SK-N-MC (cell line): ENCODE results near the gene SGF29.
"Not testable (repeated sequence)": the region's sequence is repeated elsewhere in the genome, so short reads cannot be mapped to it uniquely, and the experiment has no call there.

Experiments
- DNase-seq: peaks from one replicate; pipeline ENCODE4 v3.0.0-alpha.2; 2011; ENCODE audit warnings: low read depth, low spot score
- H3K27ac ChIP-seq: fragments of 200-600 bp; sonication (generic); 2 replicates; pipeline ENCODE4 v1.5.1; 2016; ENCODE audit warnings: mixed run types
- H3K36me3 ChIP-seq: fragments of 200-600 bp; sonication (generic); 2 replicates; pipeline ENCODE4 v1.6.1; 2017; ENCODE audit warnings: antibody characterized with exemption, low read length, mixed read lengths; ENCODE audit not compliant: insufficient read depth
- H3K4me3 ChIP-seq: fragments of 200-600 bp; sonication (generic); 2 replicates; pipeline ENCODE4 v1.5.1; 2016
- H3K9ac ChIP-seq: fragments of 200-600 bp; sonication (generic); 2 replicates; pipeline ENCODE4 v1.8.0; 2017; ENCODE audit warnings: mixed run types, mixed read lengths; ENCODE audit not compliant: insufficient read length
- H3K9me3 ChIP-seq: fragments of 200-600 bp; sonication (generic); 2 replicates; pipeline ENCODE4 v1.6.1; 2017; ENCODE audit warnings: low read depth, mild to moderate bottlenecking, antibody characterized with exemption, low read length, moderate library complexity, mixed read lengths
- EZH2 ChIP-seq: fragments of 200-600 bp; sonication (generic); IDR thresholded peaks from one replicate; pipeline ENCODE4 v1.6.1; 2017; ENCODE audit warnings: antibody characterized with exemption
- FOXP2 ChIP-seq: optimal IDR thresholded peaks from 2 replicates; pipeline ENCODE3; 2011; ENCODE audit warnings: mild to moderate bottlenecking, moderate library complexity; ENCODE audit not compliant: insufficient read depth; ENCODE audit errors: extremely low read length, control extremely low read depth
- POLR2AphosphoS5 ChIP-seq: IDR thresholded peaks from 2 replicates; pipeline ENCODE4 v1.6.1; 2012; ENCODE audit warnings: mild to moderate bottlenecking, low read depth, low read length, borderline replicate concordance

Gene SGF29

DNA sequence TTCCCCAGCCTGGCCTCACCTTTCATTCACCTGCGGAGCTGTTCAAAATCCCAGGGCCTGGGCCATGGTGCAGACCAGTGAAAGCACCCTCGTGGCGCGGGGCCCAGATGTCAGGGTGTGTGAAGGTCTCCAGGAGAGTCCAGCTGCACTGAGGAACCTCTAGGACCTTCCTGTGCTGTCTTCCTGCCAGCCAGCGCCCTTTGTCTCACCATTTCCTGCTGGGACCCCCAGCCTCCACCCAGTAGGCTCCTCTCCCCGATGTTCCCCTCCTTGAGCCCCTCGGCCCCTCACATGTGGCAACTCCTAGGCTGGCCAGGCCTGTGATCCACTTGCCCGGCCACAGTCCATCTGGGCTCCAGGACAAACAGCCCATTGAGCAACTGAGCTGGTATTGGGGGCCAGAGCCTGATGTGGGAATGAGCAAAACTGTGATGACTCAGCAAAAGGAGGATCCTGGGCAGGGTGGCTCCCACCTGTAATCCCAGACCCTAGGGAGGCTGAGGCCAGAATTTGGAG lies 42.5 kb downstream of the SGF29 start:
- no peak overlapping the region for H3K4me3 ChIP-seq
- no peak overlapping the region for H3K9ac ChIP-seq
- H3K27ac ChIP-seq: no peak overlapping the region
- DNase-seq: no peak
- H3K9me3 ChIP-seq: no peaks in the 10 kb centered on the region
- no peaks in the 10 kb centered on the region; the same call in 1 of the 2 replicates for H3K36me3 ChIP-seq
- no peak for TF ChIP-seq EZH2
- no peak for TF ChIP-seq FOXP2
- TF ChIP-seq POLR2AphosphoS5: no peak

GRCh38 chr16:28596840-28597691 lies 43.3 kb downstream of the SGF29 start, which contains the start of gene SULT1A2:
Gene SULT1A2, minus strand, starts transcription at chr16:28597050. Its CDS starts 1,120 bp downstream, at chr16:28595930.
- Histone ChIP-seq H3K9ac (no peak within 1 kb of the TSS), H3K27ac (no peak within 1 kb of the TSS), H3K9me3 (no peaks in the 10 kb centered on the region), H3K36me3 (no peaks in the 10 kb centered on the region), H3K4me3 (no peak within 1 kb of the TSS)
- TF ChIP-seq EZH2: no peak
- TF ChIP-seq POLR2AphosphoS5: no peak
- TF ChIP-seq FOXP2: no peak
- no peak for DNase-seq

DNA sequence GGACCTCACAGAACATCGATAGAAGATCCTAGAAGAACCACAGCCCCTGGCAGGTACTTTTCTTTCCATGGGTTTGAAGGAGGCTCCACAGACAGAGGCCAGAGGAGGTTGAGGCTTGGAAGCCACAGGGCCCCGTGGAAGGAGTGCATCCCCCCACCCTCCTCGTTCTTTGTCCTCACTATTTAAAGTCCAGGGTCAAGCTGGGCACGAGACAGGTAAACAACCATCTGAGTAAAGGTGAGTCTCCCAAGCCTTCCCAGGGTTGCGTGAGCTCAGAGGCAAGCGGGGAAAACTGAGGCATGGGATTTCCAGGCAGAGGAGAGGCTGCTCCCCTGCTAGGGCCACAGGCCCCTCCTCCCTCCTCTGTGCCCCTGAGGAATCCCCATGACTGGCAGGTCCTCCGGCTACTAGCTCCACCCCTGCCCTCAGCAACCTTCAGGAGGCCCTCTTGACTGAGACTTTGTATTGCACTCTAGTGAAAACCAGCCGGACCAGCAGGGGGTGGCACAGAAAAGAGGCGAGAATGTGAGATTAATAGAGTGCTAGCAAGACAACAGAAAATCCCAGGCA lies 44.1 kb downstream of the SGF29 start:
- DNase-seq: no peak

DNA sequence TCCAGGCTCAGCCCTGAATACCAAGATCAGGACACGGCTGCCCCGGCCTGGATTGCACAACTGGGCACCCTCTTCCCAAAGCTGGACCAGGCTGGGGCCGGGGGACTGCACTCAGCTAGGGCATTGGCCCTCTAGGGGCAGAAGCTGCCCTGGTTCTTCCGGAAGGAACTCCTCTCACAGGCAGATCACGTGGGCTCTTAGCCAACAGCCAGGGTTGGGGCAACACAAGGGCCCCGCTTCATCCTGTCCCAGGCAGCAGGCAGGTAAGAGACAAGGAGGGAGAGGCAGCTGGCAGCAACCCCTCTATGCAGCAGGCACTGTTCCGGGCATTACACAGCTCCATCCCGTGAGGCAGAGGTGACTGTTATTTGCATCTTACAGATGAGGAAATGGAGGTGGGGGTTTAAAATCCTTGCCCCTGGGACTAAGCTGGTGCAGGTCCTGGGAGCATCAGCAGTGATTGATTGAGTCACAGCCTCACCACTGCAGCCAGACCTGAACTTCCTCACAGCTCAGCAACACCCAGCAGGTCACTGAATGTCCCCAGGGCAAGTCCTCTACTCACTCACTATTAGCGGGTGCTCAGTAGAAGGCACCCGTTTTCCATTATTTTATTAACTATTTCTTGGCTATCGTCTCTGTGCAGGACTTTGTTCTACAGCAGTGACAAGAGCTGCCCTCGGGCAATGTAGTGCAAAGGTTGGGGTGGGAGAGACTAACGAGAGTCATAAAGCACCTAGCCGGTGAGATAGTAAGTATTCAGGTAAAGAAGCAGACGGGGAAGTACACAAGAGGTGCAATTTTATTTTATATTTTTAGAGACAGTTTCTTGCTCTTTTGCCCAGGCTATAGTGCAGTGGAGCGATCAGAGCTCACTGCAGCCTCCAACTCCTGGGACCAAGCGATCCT lies 45.9 kb downstream of the SGF29 start:
- H3K9me3 ChIP-seq, H3K27ac ChIP-seq, H3K9ac ChIP-seq, DNase-seq, H3K4me3 ChIP-seq, H3K36me3 ChIP-seq: not testable (repeated sequence)

More for the DNA sequence above, 44.1 kb downstream of the SGF29 start:
- Histone ChIP-seq H3K27ac (no peak overlapping the region), H3K4me3 (no peak overlapping the region), H3K9ac (no peak overlapping the region), H3K9me3 (no peaks in the 10 kb centered on the region), H3K36me3 (no peaks in the 10 kb centered on the region)
- TF ChIP-seq FOXP2 (no peak), POLR2AphosphoS5 (no peak), EZH2 (no peak)

DNA sequence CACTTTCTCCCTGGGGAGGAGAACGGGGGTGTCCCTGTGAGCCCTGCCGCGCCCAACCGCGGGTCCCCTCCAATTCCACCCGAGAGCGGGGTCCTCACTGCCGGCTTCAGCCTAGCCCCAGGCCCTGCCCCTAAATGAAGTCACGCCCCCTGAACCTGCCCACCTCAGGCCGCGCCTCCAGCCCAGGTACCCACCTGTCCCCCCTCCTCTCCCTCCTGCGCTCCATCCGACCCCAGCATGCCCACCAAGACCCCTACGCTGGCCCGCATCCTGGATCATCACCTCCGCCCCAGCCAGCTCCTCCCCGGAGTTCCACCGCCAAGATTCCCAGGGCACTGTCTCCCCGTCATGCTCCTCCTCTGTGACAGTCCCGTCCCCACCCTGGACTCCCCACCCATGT lies 47.2 kb downstream of the SGF29 start:
- not testable (repeated sequence) for DNase-seq, H3K36me3 ChIP-seq, H3K4me3 ChIP-seq, H3K9ac ChIP-seq, H3K9me3 ChIP-seq, H3K27ac ChIP-seq

DNA sequence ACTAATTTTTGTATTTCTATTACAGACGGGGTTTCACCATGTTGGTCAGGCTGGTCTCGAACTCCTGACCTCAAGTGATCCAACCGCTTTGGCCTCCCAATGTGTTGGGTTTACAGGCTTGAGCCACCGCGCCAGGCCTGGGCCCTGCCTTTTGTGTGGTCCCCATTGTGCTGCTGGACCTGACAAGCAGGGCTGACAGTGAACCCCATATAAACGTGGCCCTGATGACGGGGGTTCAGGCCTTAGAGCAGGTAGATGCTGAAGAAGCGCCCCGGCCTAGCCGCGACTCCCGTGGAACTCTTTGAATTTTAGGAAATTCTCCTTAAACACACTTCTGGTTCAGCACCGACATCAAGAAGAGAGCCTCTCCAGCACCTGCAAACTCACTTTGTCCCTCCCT lies 47.9 kb downstream of the SGF29 start:
- not testable (repeated sequence) for H3K4me3 ChIP-seq, H3K27ac ChIP-seq, H3K9ac ChIP-seq, DNase-seq, H3K36me3 ChIP-seq, H3K9me3 ChIP-seq

DNA sequence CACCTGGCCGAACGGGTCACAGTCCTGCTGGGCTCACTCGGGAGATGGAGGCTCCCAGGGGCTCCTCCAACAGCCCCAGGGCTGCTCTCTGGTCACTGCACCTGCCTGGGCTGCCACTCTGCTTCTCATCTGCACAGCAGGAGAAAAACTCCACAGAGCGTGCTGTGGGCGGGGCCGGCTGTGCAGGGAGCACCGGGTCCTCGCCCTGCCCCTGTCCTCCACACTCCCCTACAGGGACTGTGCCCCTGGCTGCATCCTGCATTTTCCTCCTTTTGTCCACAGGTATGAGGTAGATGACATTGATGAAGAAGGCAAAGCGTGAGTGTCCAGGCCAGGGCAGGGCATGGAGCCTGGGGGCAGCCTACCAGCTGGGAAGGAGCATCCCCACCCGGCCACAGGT lies 48.3 kb downstream of the SGF29 start:
- DNase-seq, H3K27ac ChIP-seq, H3K4me3 ChIP-seq, H3K36me3 ChIP-seq, H3K9me3 ChIP-seq, H3K9ac ChIP-seq: not testable (repeated sequence)

GRCh38 chr16:28602529-28602928 lies 48.8 kb downstream of the SGF29 start:
- TF ChIP-seq FOXP2: no peak
- TF ChIP-seq POLR2AphosphoS5: no peak
- TF ChIP-seq EZH2: no peak
- H3K36me3 ChIP-seq: no peaks in the 10 kb centered on the region
- H3K9ac ChIP-seq: no peak overlapping the region
- H3K27ac ChIP-seq: no peak overlapping the region
- no peak for DNase-seq
- no peaks in the 10 kb centered on the region for H3K9me3 ChIP-seq
- H3K4me3 ChIP-seq: no peak overlapping the region
